ENCODE data around the gene GFPT2. TPM values are rescaled to one million over a fixed set of nuclear protein-coding genes. Genes with fewer than 3 reads are reported as not detected.

The GFPT2 gene
- total RNA-seq, 1 donor from 2014 or later: 0.62 TPM

- Mint-ChIP-seq H3K9me3 (peaks cover 47% of the 10 kb centered on the region), H3K27me3 (no peaks in the 10 kb centered on the region), H3K27ac (no peak overlapping the region), H3K36me3 (ENCODE audit: low read depth) (peaks cover 84% of the 10 kb centered on the region), H3K4me1 (no peaks in the 10 kb centered on the region), H3K4me3 (no peak overlapping the region)
- DNase-seq (no peak), ATAC-seq (ENCODE audit: low read depth) (no peak)
- CTCF ChIA-PET: no interaction called here
- intact Hi-C loops (cut with micrococcal nuclease): no loop called here
- no peak for TF ChIP-seq CTCF (IDR thresholded peaks at IDR 0.05)
- POLR2A ChIA-PET: no interaction called here
These were observed 99.9 kb downstream of the GFPT2 start for GRCh38 chr5:180253036-180253824.

GRCh38 chr5:180251887-180252286 lies 101.2 kb downstream of the GFPT2 start:
- Mint-ChIP-seq H3K9me3 (peaks cover 44% of the 10 kb centered on the region), H3K27ac (no peak overlapping the region)
- ATAC-seq (ENCODE audit: low read depth): no peak

GRCh38 chr5:180251141-180251540 lies 102.0 kb downstream of the GFPT2 start:
- ChIA-PET CTCF (no interaction called here), POLR2A (no interaction called here)
- ATAC-seq (ENCODE audit: low read depth) (no peak), DNase-seq (no peak)
- no peaks in the 10 kb centered on the region for H3K4me1 Mint-ChIP-seq
- H3K27ac Mint-ChIP-seq: no peak overlapping the region
- no peak for TF ChIP-seq CTCF (IDR thresholded peaks at IDR 0.05)
- H3K4me3 Mint-ChIP-seq: no peak overlapping the region
- H3K9me3 Mint-ChIP-seq: peaks cover 47% of the 10 kb centered on the region
- intact Hi-C loops (cut with micrococcal nuclease): no loop called here
- peaks cover 86% of the 10 kb centered on the region for H3K36me3 Mint-ChIP-seq (ENCODE audit: low read depth)
- no peaks in the 10 kb centered on the region for H3K27me3 Mint-ChIP-seq

More at GRCh38 chr5:180251887-180252286, 101.2 kb downstream of the GFPT2 start:
- intact Hi-C loops (cut with micrococcal nuclease): no loop called here
- Mint-ChIP-seq H3K4me3 (no peak overlapping the region), H3K4me1 (no peaks in the 10 kb centered on the region), H3K27me3 (no peaks in the 10 kb centered on the region), H3K36me3 (ENCODE audit: low read depth) (peaks cover 84% of the 10 kb centered on the region)
- CTCF ChIA-PET: no interaction called here
- DNase-seq: no peak
- TF ChIP-seq CTCF (IDR thresholded peaks at IDR 0.05): no peak
- POLR2A ChIA-PET: no interaction called here

Other genes starting within 250 kb of the GFPT2 start
- gene RASGEF1C, start 144.1 kb downstream of the GFPT2 start, total RNA-seq: not detected in 2 replicates
- 26.9 and 30.3 TPM in 2 replicates for gene MAPK9, start 61.3 kb downstream of the GFPT2 start, total RNA-seq
- gene CNOT6, start 141.0 kb upstream of the GFPT2 start, total RNA-seq: 24.9 and 25.7 TPM in 2 replicates
- gene SCGB3A1, start 238.2 kb upstream of the GFPT2 start, total RNA-seq: not detected in 2 replicates

Data from activated B cell treated with CpG ODN at 0.5 μM for 24 hours (primary cell).